Stimulated activated CD8-positive, alpha-beta memory T cell treated with anti-CD3 and anti-CD28 coated beads, Interleukin-2, amount 100 ng/mL, for 1 hour (primary cell): Measurements from ENCODE around the gene TVP23A.
"Not testable (repeated sequence)": the region's sequence is repeated elsewhere in the genome, so short reads cannot be mapped to it uniquely, and the experiment has no call there.

Experiments
- DNase-seq, 2 donors: peaks; one replicate each; pipeline ENCODE4 v3.0.0-alpha.2; 2020; ENCODE audit warnings: low read depth in 2 of 2

TVP23A gene

GRCh38 chr16:10751291-10751697, 67.3 kb downstream of the TVP23A start:
- DNase-seq = no peak

- no peak for DNase-seq
These were observed 67.8 kb downstream of the TVP23A start for GRCh38 chr16:10750793-10751192.

GRCh38 chr16:10745841-10746240, 72.8 kb downstream of the TVP23A start:
- DNase-seq = no peak

- no peak for DNase-seq
These were observed 74.1 kb downstream of the TVP23A start for GRCh38 chr16:10744370-10745030.

GRCh38 chr16:10743610-10744369, 74.8 kb downstream of the TVP23A start, which contains the start of gene NUBP1:
TSS of gene NUBP1 (plus strand) at chr16:10743842. CDS start at chr16:10743864, 22 bp downstream.
- DNase-seq = peak; percentile 99

GRCh38 chr16:10743227-10743609, 75.4 kb downstream of the TVP23A start:
- no peak for DNase-seq

- DNase-seq = no peak
These were observed 76.8 kb downstream of the TVP23A start for GRCh38 chr16:10741844-10742243.

- DNase-seq = not testable (repeated sequence)
These were observed 77.3 kb downstream of the TVP23A start for GRCh38 chr16:10741249-10741648.

- no peak for DNase-seq
These were observed 77.8 kb downstream of the TVP23A start for GRCh38 chr16:10740845-10741208.

- no peak for DNase-seq
These were observed 78.4 kb downstream of the TVP23A start for GRCh38 chr16:10740000-10740844.

- DNase-seq = no peak
These were observed 80.1 kb downstream of the TVP23A start for GRCh38 chr16:10738231-10739077.

GRCh38 chr16:10737068-10737625, 81.4 kb downstream of the TVP23A start:
- peak; percentile 44 to 45 for DNase-seq

GRCh38 chr16:10731790-10732189, 86.8 kb downstream of the TVP23A start:
- no peak for DNase-seq

GRCh38 chr16:10729104-10730048, 89.2 kb downstream of the TVP23A start:
- no peak for DNase-seq

GRCh38 chr16:10728003-10728887, 90.3 kb downstream of the TVP23A start:
- no peak for DNase-seq
